Measurements from ENCODE around the gene TOGARAM2.
"Not testable (repeated sequence)": the region's sequence is repeated elsewhere in the genome, so short reads cannot be mapped to it uniquely, and the experiment has no call there.

TOGARAM2 gene

GRCh38 chr2:28977176-28977875, 3.8 kb upstream of the TOGARAM2 start:
- DNase-seq: no peak

- not testable (repeated sequence) for DNase-seq
These were observed 3.1 kb upstream of the TOGARAM2 start for GRCh38 chr2:28978001-28978400.

- no peak for DNase-seq
These were observed 2.5 kb upstream of the TOGARAM2 start for GRCh38 chr2:28978606-28979005.

GRCh38 chr2:28979041-28979440, 2.1 kb upstream of the TOGARAM2 start:
- no peak for DNase-seq

GRCh38 chr2:28979576-28980366, 1.3 kb upstream of the TOGARAM2 start:
- no peak for DNase-seq

GRCh38 chr2:28980368-28981015, 606 bp upstream of the TOGARAM2 start:
- DNase-seq: no peak

GRCh38 chr2:28981620-28982376, 700 bp downstream of the TOGARAM2 start:
- no peak for DNase-seq

GRCh38 chr2:28982381-28982950, 1.4 kb downstream of the TOGARAM2 start:
- no peak for DNase-seq

- no peak for DNase-seq
These were observed 5.3 kb downstream of the TOGARAM2 start for GRCh38 chr2:28986429-28986828.

GRCh38 chr2:28989973-28990372, 8.9 kb downstream of the TOGARAM2 start:
- DNase-seq: no peak

GRCh38 chr2:28990445-28990844, 9.3 kb downstream of the TOGARAM2 start:
- DNase-seq: no peak

- no peak for DNase-seq
These were observed 9.9 kb downstream of the TOGARAM2 start for GRCh38 chr2:28991021-28991420.

- DNase-seq: no peak
These were observed 10.4 kb downstream of the TOGARAM2 start for GRCh38 chr2:28991460-28991859.

- no peak for DNase-seq
These were observed 12.3 kb downstream of the TOGARAM2 start for GRCh38 chr2:28993206-28993960.

- no peak for DNase-seq
These were observed 13.0 kb downstream of the TOGARAM2 start for GRCh38 chr2:28994074-28994473.

GRCh38 chr2:28994679-28995078, 13.6 kb downstream of the TOGARAM2 start:
- no peak for DNase-seq

GRCh38 chr2:28995765-28996750, 15.0 kb downstream of the TOGARAM2 start:
- no peak for DNase-seq

GRCh38 chr2:28997237-28997846, 16.2 kb downstream of the TOGARAM2 start:
- no peak for DNase-seq

GRCh38 chr2:28997847-28998735, 17.0 kb downstream of the TOGARAM2 start:
- DNase-seq: no peak
